ENCODE results near the gene KDM6A.

- TF ChIP-seq, protein P1, sequence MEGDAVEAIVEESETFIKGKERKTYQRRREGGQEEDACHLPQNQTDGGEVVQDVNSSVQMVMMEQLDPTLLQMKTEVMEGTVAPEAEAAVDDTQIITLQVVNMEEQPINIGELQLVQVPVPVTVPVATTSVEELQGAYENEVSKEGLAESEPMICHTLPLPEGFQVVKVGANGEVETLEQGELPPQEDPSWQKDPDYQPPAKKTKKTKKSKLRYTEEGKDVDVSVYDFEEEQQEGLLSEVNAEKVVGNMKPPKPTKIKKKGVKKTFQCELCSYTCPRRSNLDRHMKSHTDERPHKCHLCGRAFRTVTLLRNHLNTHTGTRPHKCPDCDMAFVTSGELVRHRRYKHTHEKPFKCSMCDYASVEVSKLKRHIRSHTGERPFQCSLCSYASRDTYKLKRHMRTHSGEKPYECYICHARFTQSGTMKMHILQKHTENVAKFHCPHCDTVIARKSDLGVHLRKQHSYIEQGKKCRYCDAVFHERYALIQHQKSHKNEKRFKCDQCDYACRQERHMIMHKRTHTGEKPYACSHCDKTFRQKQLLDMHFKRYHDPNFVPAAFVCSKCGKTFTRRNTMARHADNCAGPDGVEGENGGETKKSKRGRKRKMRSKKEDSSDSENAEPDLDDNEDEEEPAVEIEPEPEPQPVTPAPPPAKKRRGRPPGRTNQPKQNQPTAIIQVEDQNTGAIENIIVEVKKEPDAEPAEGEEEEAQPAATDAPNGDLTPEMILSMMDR (IDR thresholded peaks at IDR 0.05) = no peak
- no peak for TF ChIP-seq EZH2 (IDR thresholded peaks at IDR 0.05; ENCODE audit: borderline replicate concordance, insufficient read depth, low read depth, low read length, poor library complexity, severe bottlenecking)
Measured at GRCh38 chrX:44903830-44904530, 31.0 kb downstream of the KDM6A start.

Measured in B cell (primary cell).